Stimulated activated naive B cell treated with anti-CD40 and anti-IgM and Interleukin-4, amounts not matched to agents 10 μg/mL and 1 μg/mL and 100 μg/mL, for 72 hours (primary cell): Measurements from ENCODE around the gene CDK1.
"Not testable (repeated sequence)": the region's sequence is repeated elsewhere in the genome, so short reads cannot be mapped to it uniquely, and the experiment has no call there.

Experiments used
- ATAC-seq, 2 donors: fragments of 150-1000 bp; cut with Tn5 transposase; replicated peaks; 2 replicates each; pipeline ENCODE4 v1.10.0; 2021; ENCODE audit warnings: moderate library complexity in 1 of 2
- DNase-seq: peaks from one replicate; pipeline ENCODE4 v3.0.0; 2021
- H3K27ac Mint-ChIP-seq: one replicate; pipeline ENCODE4 v1.8.0; 2022; ENCODE audit warnings: mild to moderate bottlenecking, mixed read lengths
- H3K27me3 Mint-ChIP-seq, 2 donors: one replicate each; pipeline ENCODE4 v1.8.0; 2022; ENCODE audit warnings: mixed read lengths in 2 of 2
- H3K36me3 Mint-ChIP-seq, 2 donors: one replicate each; pipeline ENCODE4 v1.8.0; 2022; ENCODE audit warnings: mixed read lengths in 2 of 2, mild to moderate bottlenecking in 1 of 2
- H3K4me1 Mint-ChIP-seq, 2 donors: one replicate each; pipeline ENCODE4 v1.8.0; 2022; ENCODE audit warnings: mixed read lengths in 2 of 2, mild to moderate bottlenecking in 1 of 2
- H3K4me3 Mint-ChIP-seq, 2 donors: one replicate each; pipeline ENCODE4 v1.8.0; 2022; ENCODE audit warnings: mild to moderate bottlenecking in 2 of 2, mixed read lengths in 2 of 2, moderate library complexity in 1 of 2
- H3K9me3 Mint-ChIP-seq, 2 donors: one replicate each; pipeline ENCODE4 v1.8.0; 2022; ENCODE audit warnings: mixed read lengths in 2 of 2, mild to moderate bottlenecking in 1 of 2

The CDK1 gene

GRCh38 chr10:60841227-60841626 is 62.9 kb downstream of the CDK1 start:
- H3K4me1 Mint-ChIP-seq, H3K27ac Mint-ChIP-seq, ATAC-seq, H3K36me3 Mint-ChIP-seq, DNase-seq, H3K9me3 Mint-ChIP-seq, H3K4me3 Mint-ChIP-seq, H3K27me3 Mint-ChIP-seq: not testable (repeated sequence)

- no peaks in the 10 kb centered on the region for H3K36me3 Mint-ChIP-seq
These were observed 64.4 kb downstream of the CDK1 start for GRCh38 chr10:60842694-60843093.

More at GRCh38 chr10:60842694-60843093, 64.4 kb downstream of the CDK1 start:
- Mint-ChIP-seq H3K9me3 (no peaks in the 10 kb centered on the region), H3K27ac (no peak overlapping the region), H3K4me1 (no peaks in the 10 kb centered on the region), H3K27me3 (no peaks in the 10 kb centered on the region), H3K4me3 (no peak overlapping the region)
- ATAC-seq = no peak
- DNase-seq = no peak
